B cell (primary cell): Measurements from ENCODE around the gene ZSCAN21. TPM values are rescaled to one million over a fixed set of nuclear protein-coding genes. Genes with fewer than 3 reads are reported as not detected.

Experiments used
- ATAC-seq: fragments of 200-7000 bp; cut with Tn5 transposase; one replicate; pipeline ENCODE4 v1.10.0; 2021; ENCODE audit warnings: low read depth, mild to moderate bottlenecking, moderate number of reproducible peaks, moderate library complexity
- CTCF ChIA-PET: fragments of 350-600 bp; sonication (Branson Sonifier 250); formaldehyde crosslinking; loops from one replicate; lab custom pipeline; 2021; ENCODE audit warnings: antibody characterized with exemption, inconsistent platforms; lab: Charles Lee
- POLR2A ChIA-PET: fragments of 350-600 bp; sonication (Branson Sonifier 250); formaldehyde crosslinking; loops from one replicate; lab custom pipeline; 2021; ENCODE audit warnings: antibody characterized with exemption; lab: Charles Lee
- DNase-seq: peaks from one replicate; pipeline ENCODE4 v3.0.0; 2013
- H2AFZ ChIP-seq: 2 replicates; pipeline ENCODE4 v1.6.1; 2012; ENCODE audit warnings: mild to moderate bottlenecking, low read depth, low read length; ENCODE audit not compliant: insufficient read depth, poor library complexity, severe bottlenecking
- H3K27ac ChIP-seq, 2 donors: 1 replicate in 1 of 2; 2 replicates in 1 of 2; pipeline ENCODE4 v1.5.1; 2012 to 2013; ENCODE audit warnings: low read length in 2 of 2, mild to moderate bottlenecking in 2 of 2, moderate library complexity in 1 of 2
- H3K27me3 ChIP-seq, 4 experiments: fragments of 200-600 bp in 1 of 4; sonication (generic) in 1 of 4; replicated peaks in 1 of 4; 1 replicate in 2 of 4; 2 replicates in 2 of 4; pipeline versions ENCODE4 v1.6.1 to v1.7.0; 2013 to 2016; ENCODE audit warnings: low read length in 3 of 4, mild to moderate bottlenecking in 2 of 4, mixed read lengths in 1 of 4, moderate library complexity in 1 of 4; ENCODE audit not compliant: insufficient read depth in 4 of 4, control insufficient read depth in 3 of 4; ENCODE audit errors: control extremely low read depth in 1 of 4
- H3K36me3 ChIP-seq, 2 experiments: replicated peaks in 1 of 2; 1 replicate in 1 of 2; 2 replicates in 1 of 2; pipeline versions ENCODE4 v1.6.1 to v1.7.1; 2013; ENCODE audit warnings: low read length in 1 of 2; ENCODE audit not compliant: insufficient read depth in 2 of 2, control insufficient read depth in 1 of 2; ENCODE audit errors: control extremely low read depth in 1 of 2, extremely low read depth in 1 of 2
- H3K4me1 ChIP-seq, 2 donors: fragments of 200-600 bp in 1 of 2; sonication (generic) in 1 of 2; 1 replicate in 1 of 2; 2 replicates in 1 of 2; pipeline versions ENCODE4 v1.5.1 to v1.6.1; 2013 to 2017; ENCODE audit warnings: low read length in 2 of 2; ENCODE audit not compliant: control insufficient read depth in 2 of 2, insufficient read depth in 2 of 2
- H3K4me2 ChIP-seq: replicated peaks from 2 replicates; pipeline ENCODE3; 2012; ENCODE audit warnings: mild to moderate bottlenecking, low read depth, low read length; ENCODE audit not compliant: poor library complexity, severe bottlenecking
- H3K4me3 ChIP-seq, 5 experiments: fragments of 200-600 bp in 1 of 5; sonication (generic) in 1 of 5; 1 replicate in 3 of 5; 2 replicates in 2 of 5; pipeline versions ENCODE4 v1.5.1 to v1.7.0; 2011 to 2016; ENCODE audit warnings: low read length in 4 of 5, mild to moderate bottlenecking in 4 of 5, low read depth in 2 of 5, control low read depth in 1 of 5, moderate library complexity in 1 of 5; ENCODE audit not compliant: insufficient read depth in 1 of 5; ENCODE audit errors: control extremely low read depth in 1 of 5, extremely low read depth in 1 of 5
- H3K79me2 ChIP-seq: fragments of 200-600 bp; sonication (generic); one replicate; pipeline ENCODE4 v1.6.0; 2016; ENCODE audit warnings: low read length; ENCODE audit not compliant: control insufficient read depth, insufficient read depth
- H3K9ac ChIP-seq: fragments of 200-600 bp; sonication (generic); 2 replicates; pipeline ENCODE4 v1.6.1; 2017; ENCODE audit warnings: mild to moderate bottlenecking, low read length, moderate library complexity
- H3K9me3 ChIP-seq, 3 donors: one replicate each; pipeline versions ENCODE4 v1.6.1 to v1.7.1; 2013; ENCODE audit warnings: low read length in 2 of 3; ENCODE audit not compliant: control insufficient read depth in 2 of 3, insufficient read depth in 1 of 3; ENCODE audit errors: control extremely low read depth in 1 of 3
- H4K20me1 ChIP-seq: 2 replicates; pipeline ENCODE4 v1.6.0; 2012; ENCODE audit warnings: mild to moderate bottlenecking, low read length; ENCODE audit not compliant: insufficient read depth, control insufficient read depth, poor library complexity, severe bottlenecking
- H3K27ac Mint-ChIP-seq: one replicate; pipeline ENCODE4 v1.8.0; 2021; ENCODE audit warnings: mixed read lengths
- H3K27me3 Mint-ChIP-seq: one replicate; pipeline ENCODE4 v1.8.0; 2021; ENCODE audit warnings: mixed read lengths
- H3K4me1 Mint-ChIP-seq: one replicate; pipeline ENCODE4 v1.8.0; 2021; ENCODE audit warnings: mixed read lengths
- H3K4me3 Mint-ChIP-seq: one replicate; pipeline ENCODE4 v1.8.0; 2021; ENCODE audit warnings: mixed read lengths
- H3K9me3 Mint-ChIP-seq: one replicate; pipeline ENCODE4 v1.8.0; 2022; ENCODE audit warnings: mixed read lengths; ENCODE audit not compliant: insufficient read depth
- CTCF ChIP-seq: fragments of 200-600 bp; IDR thresholded peaks from one replicate; pipeline ENCODE4 v1.8.0; 2022; ENCODE audit warnings: antibody characterized with exemption, mild to moderate bottlenecking
- EZH2 ChIP-seq: IDR thresholded peaks from 2 replicates; pipeline ENCODE4 v1.6.1; 2012; ENCODE audit warnings: borderline replicate concordance, low read depth, mild to moderate bottlenecking, moderate library complexity, low read length; ENCODE audit not compliant: insufficient read depth, poor library complexity, severe bottlenecking
- WGBS: methylation state at CpG from one replicate; pipeline ENCODE4 v1.1.5; 2013; ENCODE audit warnings: missing lambda C conversion rate; ENCODE audit not compliant: insufficient coverage; 5-methylcytosine and 5-hydroxymethylcytosine counted together
- intact Hi-C: fragments of 100-400 bp; cut with micrococcal nuclease; formaldehyde crosslinking; loops from one replicate; pipeline ENCODE4 v1.10.0; 2022
- polyA plus RNA-seq: library from polyadenylated mRNA; depleted of rRNA; stranded (reverse); fragments of >200 nt; gene quantifications from 2 replicates; pipeline ENCODE4 v1.2.3, GENCODE V29; 2012
- total RNA-seq, 2 donors: library from RNA; stranded (reverse); fragments of 120-200 nt in 1 of 2; gene quantifications; 1 replicate in 1 of 2; 2 replicates in 1 of 2; pipeline versions ENCODE4 v1.2.3 to v1.2.4, GENCODE V29; 2013 to 2022

The ZSCAN21 gene
- total and polyA plus RNA-seq, 2 donors (not counting 1 experiment from before 2014, with no cell fraction given), result 6.7 to 13.2 TPM

DNA sequence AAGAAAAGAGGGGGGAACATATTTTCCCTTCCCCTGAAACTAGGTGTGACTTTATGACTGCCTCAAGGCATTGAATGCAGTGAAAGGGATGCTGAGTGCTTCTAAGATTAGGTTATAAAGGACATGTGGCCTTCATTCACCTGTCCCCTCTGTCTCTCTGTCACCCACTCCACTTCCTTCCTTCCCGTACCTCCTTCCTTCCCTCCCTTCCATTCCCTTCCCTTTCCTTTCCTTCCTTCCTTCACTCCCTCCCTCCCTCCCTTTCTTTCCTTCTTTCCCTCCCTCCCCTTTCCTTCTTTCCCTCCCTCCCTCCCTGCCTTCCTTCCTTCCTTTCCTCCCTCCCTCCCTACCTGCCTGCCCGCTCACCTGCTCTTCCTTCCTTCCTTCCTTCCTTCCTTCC, 38.7 kb upstream of the ZSCAN21 start:
- no peak for ATAC-seq

GRCh38 chr7:100011516-100011915, 38.1 kb upstream of the ZSCAN21 start:
- DNase-seq (no peak), ATAC-seq (no peak)
- TF ChIP-seq EZH2, result no peak
- no peak for TF ChIP-seq CTCF
- Mint-ChIP-seq H3K9me3 (no peaks in the 10 kb centered on the region), H3K4me1 (peaks cover 12% of the 10 kb centered on the region), H3K4me3 (no peak overlapping the region), H3K27ac (no peak overlapping the region), H3K27me3 (peaks cover 11% of the 10 kb centered on the region)
- no CpG with 5 or more reads among the region's 3 CpGs for WGBS
- no peak overlapping the region for H3K4me2 ChIP-seq
- no peaks in the 10 kb centered on the region for H3K9me3 ChIP-seq
- intact Hi-C loops, result no loop called here
- H4K20me1 ChIP-seq, result no peaks in the 10 kb centered on the region
- H3K27ac ChIP-seq, result no peak overlapping the region
- no peak overlapping the region for H2AFZ ChIP-seq
- peaks cover 10 to 13% of the 10 kb centered on the region in 2 donors for H3K4me1 ChIP-seq
- H3K27me3 ChIP-seq, result no peaks in the 10 kb centered on the region
- H3K79me2 ChIP-seq, result peaks cover 10% of the 10 kb centered on the region
- H3K36me3 ChIP-seq, result no peaks in the 10 kb centered on the region
- no peak overlapping the region for H3K9ac ChIP-seq
- H3K4me3 ChIP-seq, result no peak overlapping the region
- ChIA-PET CTCF (no interaction called here), POLR2A (interaction anchor here (0.6 kb wide), 1 partner anchor 10 kb away, joined by 13 read pairs; no protein-coding TSS in a partner anchor)

More for the DNA sequence above, 38.7 kb upstream of the ZSCAN21 start:
- peaks cover 7% of the 10 kb centered on the region for H3K4me1 Mint-ChIP-seq
- no peaks in the 10 kb centered on the region for H3K36me3 ChIP-seq
- ChIA-PET POLR2A (no interaction called here), CTCF (interaction anchor here (0.6 kb wide), 2 partner anchors 110 to 142 kb away, joined by 3 to 4 read pairs; no protein-coding TSS in a partner anchor)
- no peak overlapping the region for H2AFZ ChIP-seq
- H3K27me3 Mint-ChIP-seq, result peaks cover 11% of the 10 kb centered on the region
- peaks cover 3% of the 10 kb centered on the region for H3K79me2 ChIP-seq
- DNase-seq, result no peak
- H4K20me1 ChIP-seq, result no peaks in the 10 kb centered on the region
- H3K4me2 ChIP-seq, result no peak overlapping the region
- no peaks in the 10 kb centered on the region for H3K9me3 Mint-ChIP-seq
- H3K4me3 Mint-ChIP-seq, result no peak overlapping the region
- WGBS, result 93% methylated on average over 2 of the region's 2 CpGs
- no peak for TF ChIP-seq CTCF
- TF ChIP-seq EZH2, result no peak
- H3K27ac Mint-ChIP-seq, result no peak overlapping the region
- no peaks in the 10 kb centered on the region for H3K9me3 ChIP-seq
- H3K4me1 ChIP-seq, result peaks cover 5 to 7% of the 10 kb centered on the region in 2 donors
- H3K9ac ChIP-seq, result no peak overlapping the region
- H3K4me3 ChIP-seq, result no peak overlapping the region
- no peaks in the 10 kb centered on the region for H3K27me3 ChIP-seq
- intact Hi-C loops, result no loop called here
- H3K27ac ChIP-seq, result no peak overlapping the region
